ENCODE results near the gene TFEB. TPM values are rescaled to one million over a fixed set of nuclear protein-coding genes. Genes with fewer than 3 reads are reported as not detected.
A peak's percentile ranks its signal among the peaks of the same experiment; 100 is the strongest.

The TFEB gene
- total and polyA plus RNA-seq, 10 donors = 55.9 to 150 (median 76.9) TPM

GRCh38 chr6:41691426-41692079 lies 43.9 kb downstream of the TFEB start:
- peak; percentile 17 for DNase-seq
- Histone ChIP-seq H3K27me3 (replicated peaks in 1 of 7) (no peaks in the 10 kb centered on the region), H3K27ac (no peak overlapping the region), H3K4me1 (peaks cover 0 to 39% (median 14%) of the 10 kb centered on the region in 6 donors), H3K9me3 (no peaks in the 10 kb centered on the region), H3K4me3 (no peak overlapping the region), H3K36me3 (peaks cover 0 to 66% (median 45%) of the 10 kb centered on the region in 6 donors)
- TF ChIP-seq POLR2A (IDR thresholded peaks at IDR 0.05) (no peak), CTCF (IDR thresholded peaks at IDR 0.05 in 8 of 11, conservative IDR thresholded peaks at IDR 0.05 in 3 of 11) (no peak), POLR2AphosphoS5 (IDR thresholded peaks at IDR 0.05) (no peak)
- intact Hi-C loops (cut with DNase I; ENCODE audit: low total_unique reads) = no loop called here
- 82 to 93% (median 87%) methylated on average over 8 of the region's 8 CpGs for WGBS, 5 donors

GRCh38 chr6:41690541-41691330 lies 44.7 kb downstream of the TFEB start:
- peaks cover 0 to 66% (median 52%) of the 10 kb centered on the region in 6 donors for H3K36me3 ChIP-seq
- intact Hi-C loops (cut with DNase I; ENCODE audit: low total_unique reads) = no loop called here
- peak; percentile 72 for DNase-seq

GRCh38 chr6:41689171-41690008 lies 46.0 kb downstream of the TFEB start:
- DNase-seq = peak; percentile 61
- Histone ChIP-seq H3K36me3 (peaks cover 0 to 75% (median 65%) of the 10 kb centered on the region in 6 donors), H3K4me1 (peaks cover 0 to 23% (median 2%) of the 10 kb centered on the region in 6 donors), H3K27me3 (replicated peaks in 1 of 7) (no peaks in the 10 kb centered on the region), H3K4me3 (no peak overlapping the region), H3K27ac (no peak overlapping the region), H3K9me3 (no peaks in the 10 kb centered on the region)
- WGBS, 5 donors = 78 to 90% (median 82%) methylated on average over 9 of the region's 9 CpGs
- TF ChIP-seq CTCF (IDR thresholded peaks at IDR 0.05 in 8 of 11, conservative IDR thresholded peaks at IDR 0.05 in 3 of 11) (no peak), POLR2A (IDR thresholded peaks at IDR 0.05) (no peak), POLR2AphosphoS5 (IDR thresholded peaks at IDR 0.05) (no peak)
- intact Hi-C loops (cut with DNase I; ENCODE audit: low total_unique reads) = loop anchor here (10.0 kb wide), 1 partner anchor 45 kb away; the partner anchor contains the start of gene TFEB

More at GRCh38 chr6:41690541-41691330, 44.7 kb downstream of the TFEB start:
- Histone ChIP-seq H3K27me3 (replicated peaks in 1 of 7) (no peaks in the 10 kb centered on the region), H3K27ac (no peak overlapping the region), H3K4me3 (no peak overlapping the region), H3K9me3 (no peaks in the 10 kb centered on the region), H3K4me1 (peaks cover 0 to 34% (median 12%) of the 10 kb centered on the region in 6 donors)
- WGBS, 5 donors = 96 to 98% (median 96%) methylated on average over 18 to 25 of the region's 25 CpGs
- no peak for TF ChIP-seq POLR2A (IDR thresholded peaks at IDR 0.05)
- peak; percentile 6 to 73 (median 42) for TF ChIP-seq POLR2AphosphoS5 (IDR thresholded peaks at IDR 0.05)

- 85 to 93% (median 88%) methylated on average over 4 to 5 of the region's 5 CpGs for WGBS, 5 donors
- Histone ChIP-seq H3K27ac (peak overlapping the region in 1 of 8 donors; percentile 11), H3K36me3 (peaks cover 0 to 80% (median 68%) of the 10 kb centered on the region in 6 donors), H3K27me3 (replicated peaks in 1 of 7) (peaks cover 0 to under 1% (median 0%) of the 10 kb centered on the region in 7 donors), H3K4me3 (no peak overlapping the region), H3K4me1 (peaks cover 4 to 23% (median 10%) of the 10 kb centered on the region in 6 donors), H3K9me3 (no peaks in the 10 kb centered on the region)
- DNase-seq = peak; percentile 53
- TF ChIP-seq POLR2A (IDR thresholded peaks at IDR 0.05) (no peak), POLR2AphosphoS5 (IDR thresholded peaks at IDR 0.05) (no peak), CTCF (IDR thresholded peaks at IDR 0.05 in 8 of 11, conservative IDR thresholded peaks at IDR 0.05 in 3 of 11) (no peak)
- intact Hi-C loops (cut with DNase I; ENCODE audit: low total_unique reads) = loop anchor here (10.0 kb wide), 1 partner anchor 46 kb away; the partner anchor contains the start of gene TFEB
These were observed 47.0 kb downstream of the TFEB start for GRCh38 chr6:41688256-41688965.

Measured in spleen (tissue), 11 donors.